Measurements from ENCODE around the gene CAPZA3.
"Not testable (repeated sequence)": the region's sequence is repeated elsewhere in the genome, so short reads cannot be mapped to it uniquely, and the experiment has no call there.

The CAPZA3 gene

DNA sequence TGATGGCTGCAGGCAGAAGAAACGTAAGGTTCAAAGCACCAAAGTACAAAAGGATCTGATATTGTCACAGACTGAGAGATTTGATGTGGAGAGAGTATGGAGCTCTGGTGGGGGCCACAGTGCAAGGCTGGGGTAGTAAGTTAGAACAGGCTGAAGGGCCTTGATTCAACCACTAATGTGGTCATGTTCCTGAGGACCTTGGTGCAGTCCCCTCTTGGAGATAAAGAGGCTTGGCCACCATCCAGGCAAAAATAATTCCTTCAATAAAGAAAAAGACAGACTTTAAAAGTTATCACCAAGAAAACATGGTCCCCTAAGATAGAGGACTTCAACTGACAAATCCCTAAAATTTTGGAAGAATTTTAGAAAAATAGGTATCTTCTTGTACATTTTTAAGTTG lies 17.4 kb downstream of the CAPZA3 start:
- Histone ChIP-seq H3K4me3 (ENCODE audit: low read depth, low read length) (no peak overlapping the region), H3K36me3 (ENCODE audit: control insufficient read depth, insufficient read depth, low read length) (no peaks in the 10 kb centered on the region), H2AFZ (no peak overlapping the region), H3K79me2 (no peaks in the 10 kb centered on the region), H3K4me1 (no peaks in the 10 kb centered on the region), H3K9ac (no peak overlapping the region), H3K9me3 (ENCODE audit: control insufficient read depth, low read length) (no peaks in the 10 kb centered on the region), H3K27me3 (ENCODE audit: control insufficient read depth, insufficient read depth, low read length) (no peaks in the 10 kb centered on the region), H3K27ac (no peak overlapping the region), H3K4me2 (ENCODE audit: low read length) (no peak overlapping the region)
- TF ChIP-seq, protein P1, sequence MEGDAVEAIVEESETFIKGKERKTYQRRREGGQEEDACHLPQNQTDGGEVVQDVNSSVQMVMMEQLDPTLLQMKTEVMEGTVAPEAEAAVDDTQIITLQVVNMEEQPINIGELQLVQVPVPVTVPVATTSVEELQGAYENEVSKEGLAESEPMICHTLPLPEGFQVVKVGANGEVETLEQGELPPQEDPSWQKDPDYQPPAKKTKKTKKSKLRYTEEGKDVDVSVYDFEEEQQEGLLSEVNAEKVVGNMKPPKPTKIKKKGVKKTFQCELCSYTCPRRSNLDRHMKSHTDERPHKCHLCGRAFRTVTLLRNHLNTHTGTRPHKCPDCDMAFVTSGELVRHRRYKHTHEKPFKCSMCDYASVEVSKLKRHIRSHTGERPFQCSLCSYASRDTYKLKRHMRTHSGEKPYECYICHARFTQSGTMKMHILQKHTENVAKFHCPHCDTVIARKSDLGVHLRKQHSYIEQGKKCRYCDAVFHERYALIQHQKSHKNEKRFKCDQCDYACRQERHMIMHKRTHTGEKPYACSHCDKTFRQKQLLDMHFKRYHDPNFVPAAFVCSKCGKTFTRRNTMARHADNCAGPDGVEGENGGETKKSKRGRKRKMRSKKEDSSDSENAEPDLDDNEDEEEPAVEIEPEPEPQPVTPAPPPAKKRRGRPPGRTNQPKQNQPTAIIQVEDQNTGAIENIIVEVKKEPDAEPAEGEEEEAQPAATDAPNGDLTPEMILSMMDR (IDR thresholded peaks at IDR 0.05), result no peak

- H3K4me1 ChIP-seq; H3K9ac ChIP-seq; H3K9me3 ChIP-seq (ENCODE audit: control insufficient read depth, low read length): not testable (repeated sequence)
Measured at GRCh38 chr12:18766479-18766878, 28.6 kb downstream of the CAPZA3 start.

DNA sequence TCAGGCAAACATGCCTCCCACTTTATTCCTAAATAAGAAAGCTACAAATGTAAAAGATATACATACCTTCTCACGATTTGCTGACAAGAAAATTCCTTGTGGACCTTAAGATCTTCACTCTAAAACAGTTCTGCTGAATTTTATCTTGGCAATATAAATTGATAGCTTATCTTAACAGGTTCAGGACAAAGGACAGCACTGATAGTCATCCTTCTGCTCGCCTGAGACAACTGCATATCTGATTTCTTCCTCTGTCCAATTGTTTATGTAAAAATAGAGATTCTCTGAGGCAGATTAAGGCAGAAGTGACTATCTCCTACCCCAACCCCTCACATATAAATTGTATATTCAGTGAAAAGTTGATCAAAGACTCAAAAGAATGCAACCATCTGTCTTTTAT lies 44.9 kb downstream of the CAPZA3 start:
- H3K9me3 ChIP-seq (ENCODE audit: control insufficient read depth, low read length), result no peaks in the 10 kb centered on the region
- no peak overlapping the region for H2AFZ ChIP-seq
- no peak overlapping the region for H3K9ac ChIP-seq
- no peak overlapping the region for H3K4me2 ChIP-seq (ENCODE audit: low read length)
- H3K4me1 ChIP-seq, result no peaks in the 10 kb centered on the region
- H3K27me3 ChIP-seq (ENCODE audit: control insufficient read depth, insufficient read depth, low read length), result no peaks in the 10 kb centered on the region
- no peak overlapping the region for H3K27ac ChIP-seq
- H3K36me3 ChIP-seq (ENCODE audit: control insufficient read depth, insufficient read depth, low read length), result no peaks in the 10 kb centered on the region
- no peak overlapping the region for H3K4me3 ChIP-seq (ENCODE audit: low read depth, low read length)
- H3K79me2 ChIP-seq, result no peaks in the 10 kb centered on the region
- TF ChIP-seq, protein P1 (IDR thresholded peaks at IDR 0.05), result no peak

More at GRCh38 chr12:18766479-18766878, 28.6 kb downstream of the CAPZA3 start:
- H3K36me3 ChIP-seq (ENCODE audit: control insufficient read depth, insufficient read depth, low read length); H3K27me3 ChIP-seq (ENCODE audit: control insufficient read depth, insufficient read depth, low read length); H3K27ac ChIP-seq; H3K79me2 ChIP-seq; H3K4me3 ChIP-seq (ENCODE audit: low read depth, low read length); H2AFZ ChIP-seq; H3K4me2 ChIP-seq (ENCODE audit: low read length): not testable (repeated sequence)

- H3K4me3 ChIP-seq (ENCODE audit: low read depth, low read length); H3K4me2 ChIP-seq (ENCODE audit: low read length); H3K27me3 ChIP-seq (ENCODE audit: control insufficient read depth, insufficient read depth, low read length); H3K9me3 ChIP-seq (ENCODE audit: control insufficient read depth, low read length); H3K27ac ChIP-seq; H3K79me2 ChIP-seq; H3K36me3 ChIP-seq (ENCODE audit: control insufficient read depth, insufficient read depth, low read length); H2AFZ ChIP-seq; H3K9ac ChIP-seq; H3K4me1 ChIP-seq: not testable (repeated sequence)
Measured at GRCh38 chr12:18785465-18785864, 47.5 kb downstream of the CAPZA3 start.
